Activated T-cell treated with anti-CD3 and anti-CD28 coated beads for 1 hour (primary cell): Measurements from ENCODE around the gene GRHL1.

Experiments
- DNase-seq: peaks from one replicate; pipeline ENCODE4 v3.0.0-alpha.2; 2020; ENCODE audit warnings: low read depth

The GRHL1 gene

GRCh38 chr2:9949239-9949991, 2.1 kb upstream of the GRHL1 start:
- no peak for DNase-seq

GRCh38 chr2:9949992-9950520, 1.4 kb upstream of the GRHL1 start:
- DNase-seq = no peak

GRCh38 chr2:9950521-9951271, 797 bp upstream of the GRHL1 start:
- DNase-seq = peak; percentile 20

DNA sequence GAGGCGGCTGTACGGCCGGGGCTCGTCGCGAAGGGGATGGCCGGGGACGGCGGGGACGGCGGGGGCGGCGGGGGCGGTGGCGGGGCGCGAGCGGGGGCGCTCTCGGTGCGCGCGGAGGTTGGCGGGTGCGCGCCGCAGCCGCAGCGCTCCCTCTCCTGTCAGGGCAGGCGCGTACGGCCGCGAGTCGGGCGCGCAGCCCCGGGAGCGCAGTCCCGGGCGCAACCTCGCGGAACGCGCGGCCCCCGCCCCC, 296 bp upstream of the GRHL1 start:
- DNase-seq = no peak

- no peak for DNase-seq
These were observed 819 bp downstream of the GRHL1 start for GRCh38 chr2:9952286-9952737.

GRCh38 chr2:9952856-9953503, 1.5 kb downstream of the GRHL1 start:
- DNase-seq = no peak

- no peak for DNase-seq
These were observed 2.6 kb downstream of the GRHL1 start for GRCh38 chr2:9954136-9954535.

DNA sequence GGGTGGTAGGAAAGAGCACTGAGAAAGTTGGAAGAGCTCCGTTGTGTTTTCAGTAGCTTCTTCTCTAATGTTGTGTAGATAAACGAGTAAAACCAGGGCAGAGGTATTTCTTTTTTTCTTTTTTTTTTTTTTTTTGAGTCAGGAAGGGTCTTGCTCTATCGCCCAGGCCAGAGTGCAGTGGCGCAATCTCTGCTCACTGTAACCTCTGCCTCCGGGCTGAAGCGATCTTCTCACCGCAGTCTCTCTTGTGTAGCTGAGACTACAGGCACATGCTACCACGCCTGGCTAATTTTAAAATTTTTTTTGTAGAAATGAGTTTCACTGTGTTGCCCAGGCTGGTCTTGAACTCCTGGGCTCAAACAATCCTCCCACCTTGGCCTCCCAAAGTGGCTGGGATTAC, 6.6 kb downstream of the GRHL1 start:
- no peak for DNase-seq

- DNase-seq = no peak
These were observed 7.8 kb downstream of the GRHL1 start for GRCh38 chr2:9959262-9959661.

GRCh38 chr2:9961013-9961412, 9.5 kb downstream of the GRHL1 start:
- DNase-seq = no peak

DNA sequence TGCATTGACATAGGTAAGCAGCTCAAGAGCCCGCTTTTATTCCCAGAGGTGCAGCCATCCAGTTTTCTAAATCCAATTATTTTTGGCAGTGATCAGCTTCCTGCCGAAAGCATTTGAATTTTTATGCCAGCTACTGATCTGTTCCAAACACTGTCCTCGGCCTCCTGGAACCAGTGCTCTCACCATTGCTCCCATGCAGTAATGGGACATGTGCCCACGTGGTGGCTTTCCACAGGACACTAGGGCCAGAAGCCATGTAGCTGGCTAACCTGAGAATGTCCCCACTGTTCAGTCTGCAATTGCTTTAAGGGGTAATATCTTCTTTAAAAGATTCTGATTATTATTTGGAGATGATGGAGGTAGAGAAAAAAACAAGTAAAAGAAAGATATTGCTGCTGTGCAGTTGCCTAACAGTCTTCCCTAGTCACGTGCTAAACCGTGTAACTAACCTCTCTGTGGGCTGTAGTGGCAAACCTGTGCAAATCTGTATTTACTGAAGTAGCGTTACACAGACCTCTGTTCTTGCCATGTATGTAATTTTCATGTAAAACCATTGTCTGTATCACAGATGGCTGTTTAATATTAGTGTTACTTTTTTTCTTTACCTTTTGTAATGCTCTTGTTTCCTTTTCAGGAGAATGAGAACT, 13.0 kb downstream of the GRHL1 start:
- no peak for DNase-seq

- DNase-seq = no peak
These were observed 13.8 kb downstream of the GRHL1 start for GRCh38 chr2:9965119-9965822.

DNA sequence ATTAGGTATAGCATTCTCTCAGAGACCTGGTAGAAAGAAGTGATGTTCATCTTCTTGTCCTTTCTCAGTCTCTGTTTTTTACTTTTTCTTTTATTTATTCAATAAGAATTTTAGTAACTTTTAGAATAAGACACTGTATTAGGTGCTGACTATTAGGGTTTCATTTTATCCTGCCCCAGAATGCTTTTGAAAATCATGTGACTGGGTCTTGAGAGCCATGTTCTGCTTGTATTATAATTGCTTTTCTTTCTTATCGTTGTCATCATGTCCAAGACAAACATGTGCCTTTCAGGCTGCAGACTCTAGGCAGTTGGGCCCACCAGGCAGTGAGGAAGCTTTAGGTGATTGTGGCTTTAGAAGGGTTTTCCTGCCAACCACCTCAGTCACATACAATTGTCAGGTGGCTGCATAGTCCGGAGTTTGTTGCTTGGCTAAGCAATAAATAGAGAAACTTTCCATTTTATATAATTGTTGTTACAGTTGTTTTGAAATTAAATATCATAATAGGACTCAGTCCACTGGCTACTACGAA, 15.1 kb downstream of the GRHL1 start:
- DNase-seq = no peak

- no peak for DNase-seq
These were observed 15.7 kb downstream of the GRHL1 start for GRCh38 chr2:9967053-9967775.

- no peak for DNase-seq
These were observed 17.3 kb downstream of the GRHL1 start for GRCh38 chr2:9968553-9969497.

- DNase-seq = no peak
These were observed 18.9 kb downstream of the GRHL1 start for GRCh38 chr2:9970200-9971044.

- DNase-seq = no peak
These were observed 19.8 kb downstream of the GRHL1 start for GRCh38 chr2:9971105-9971818.

- DNase-seq = no peak
These were observed 20.4 kb downstream of the GRHL1 start for GRCh38 chr2:9971890-9972289.
